Upper lobe of left lung (tissue), 4 donors: ENCODE measurements around the gene HINFP.

Source experiments
- CTCF ChIP-seq, 6 experiments: fragments of 450-650 bp in 4 of 6; fragments of 200-600 bp in 2 of 6; sonication (generic) in 2 of 6; IDR thresholded peaks; one replicate each; pipeline ENCODE4 v1.5.1; 2016 to 2019; ENCODE audit warnings: antibody characterized with exemption in 6 of 6
- EP300 ChIP-seq, 4 donors: sonication (generic); formaldehyde crosslinking; IDR thresholded peaks; one replicate each; pipeline ENCODE4 v1.5.1; 2017; ENCODE audit warnings: antibody characterized with exemption in 4 of 4, control low read depth in 2 of 4
- POLR2A ChIP-seq, 4 donors: fragments of 450-650 bp; IDR thresholded peaks; one replicate each; pipeline ENCODE4 v1.5.1; 2016 to 2017; ENCODE audit warnings: antibody characterized with exemption in 4 of 4, mild to moderate bottlenecking in 2 of 4
- POLR2AphosphoS5 ChIP-seq, 2 donors: sonication (generic); formaldehyde crosslinking; IDR thresholded peaks; one replicate each; pipeline ENCODE4 v1.5.1; 2017; ENCODE audit warnings: antibody characterized with exemption in 2 of 2

- no peak for TF ChIP-seq POLR2AphosphoS5 (IDR thresholded peaks at IDR 0.05)
- TF ChIP-seq CTCF (IDR thresholded peaks at IDR 0.05) = no peak
- no peak for TF ChIP-seq EP300 (IDR thresholded peaks at IDR 0.05)
- TF ChIP-seq POLR2A (IDR thresholded peaks at IDR 0.05) = no peak
These were observed 42.5 kb upstream of the HINFP start for GRCh38 chr11:119078675-119079420.
